ENCODE measurements around the gene NSUN5.
"Not testable (repeated sequence)": the region's sequence is repeated elsewhere in the genome, so short reads cannot be mapped to it uniquely, and the experiment has no call there.

NSUN5 gene

DNA sequence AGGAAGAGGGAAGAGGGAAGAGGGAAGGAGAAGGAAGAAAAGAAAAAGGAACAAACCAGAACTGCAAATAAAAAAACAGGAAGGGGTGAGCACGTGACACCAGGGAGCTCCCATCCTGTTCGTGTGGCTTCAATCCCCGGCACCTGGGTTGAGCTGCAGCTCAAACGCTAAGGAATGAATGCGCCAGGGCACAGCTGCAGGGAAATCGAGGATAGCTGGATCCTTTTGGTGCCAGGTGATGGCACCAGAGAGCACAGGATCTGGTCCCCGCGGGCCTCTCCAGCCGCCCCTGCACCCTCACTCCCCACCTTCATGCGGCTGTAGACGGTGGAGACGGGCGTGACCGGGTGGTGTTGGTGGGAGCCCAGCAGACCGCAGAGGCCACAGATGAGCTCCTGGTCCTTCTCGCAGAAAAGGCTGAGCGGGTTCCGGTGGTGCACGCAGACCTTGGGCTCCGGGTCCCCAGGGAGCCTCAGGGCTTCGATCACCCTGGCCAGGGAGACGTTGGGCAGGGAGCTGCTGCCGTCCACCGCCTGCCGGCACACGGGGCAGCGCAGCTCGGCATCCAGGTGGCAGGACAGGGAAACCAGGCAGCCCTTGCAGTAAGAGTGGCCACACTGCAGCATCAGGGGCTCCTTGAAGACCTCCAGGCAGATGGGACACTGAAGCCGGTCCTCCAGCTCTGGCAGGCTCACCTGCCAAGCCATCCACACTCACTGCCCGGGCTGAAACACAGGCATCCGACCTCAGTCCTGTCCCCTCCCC lies 15.6 kb upstream of the NSUN5 start:
- DNase-seq, result peak; percentile 76

DNA sequence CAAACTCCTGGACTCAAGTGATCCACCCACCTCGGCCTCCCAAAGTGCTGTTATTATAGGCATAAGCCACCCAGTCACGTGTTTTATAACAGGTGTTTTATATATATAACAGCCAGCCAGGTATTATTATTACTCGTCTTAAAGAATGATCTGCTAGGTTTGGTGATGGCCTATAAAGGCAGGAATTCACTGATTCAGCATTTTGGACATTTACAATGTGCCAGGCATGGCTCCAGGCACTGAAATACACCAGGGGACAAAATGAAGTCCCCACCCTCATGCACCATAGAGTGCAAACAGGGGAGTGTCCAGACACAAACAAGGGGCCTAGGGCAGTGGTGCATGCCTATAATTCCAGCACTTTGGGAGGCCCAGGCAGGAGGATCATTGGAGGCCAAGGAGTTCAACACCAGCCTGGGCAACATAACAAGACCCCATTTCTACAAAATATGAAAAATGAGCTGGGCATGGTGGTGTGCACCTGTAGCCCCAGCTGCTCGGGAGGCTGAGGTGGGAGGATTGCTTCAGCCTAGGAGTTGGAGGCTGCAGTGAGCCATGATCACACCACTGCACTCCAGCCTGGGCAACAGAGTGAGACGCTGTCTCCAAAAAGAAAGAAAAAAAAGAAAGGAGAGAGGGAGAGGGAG lies 14.9 kb upstream of the NSUN5 start:
- DNase-seq, result not testable (repeated sequence)

DNA sequence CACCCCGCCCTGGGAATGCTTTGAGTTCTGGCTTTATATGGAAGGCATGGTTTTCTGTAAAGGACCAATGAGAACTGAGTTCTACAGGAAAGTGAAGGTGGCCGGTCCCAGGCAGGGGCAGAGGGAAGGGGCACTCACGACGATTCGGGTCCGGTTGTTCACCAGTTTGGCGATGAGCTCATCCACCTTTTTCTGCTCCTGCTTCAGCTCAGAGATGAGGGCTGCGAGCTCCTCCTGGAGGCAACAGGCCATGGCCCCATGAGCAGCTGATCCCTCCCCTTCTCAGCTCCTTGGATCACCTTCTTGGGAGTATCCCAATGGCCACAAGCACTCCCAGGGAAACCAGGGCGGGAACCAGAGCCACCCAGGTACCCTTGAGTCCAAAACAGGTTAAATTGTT lies 11.4 kb upstream of the NSUN5 start:
- not testable (repeated sequence) for DNase-seq

DNA sequence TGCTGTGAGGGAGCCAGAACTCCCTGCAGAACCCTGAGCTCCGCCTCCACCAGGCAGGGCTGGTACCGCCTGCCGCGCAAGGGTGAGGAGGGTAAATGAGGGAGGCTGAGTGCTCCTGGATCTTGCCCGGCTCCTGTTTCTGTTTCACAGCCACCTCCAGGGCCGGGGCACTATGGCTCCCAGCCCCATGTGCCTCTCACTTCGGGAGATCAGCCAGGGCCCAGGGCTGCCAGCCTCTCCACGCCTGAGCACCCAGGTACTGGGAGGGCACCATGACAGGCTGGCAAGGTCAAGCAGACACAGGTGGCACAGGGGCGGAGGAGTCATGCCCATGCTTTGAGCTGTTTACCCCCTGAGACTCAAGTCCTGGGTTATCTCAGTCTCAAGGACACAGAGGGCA lies 10.9 kb upstream of the NSUN5 start:
- not testable (repeated sequence) for DNase-seq

DNA sequence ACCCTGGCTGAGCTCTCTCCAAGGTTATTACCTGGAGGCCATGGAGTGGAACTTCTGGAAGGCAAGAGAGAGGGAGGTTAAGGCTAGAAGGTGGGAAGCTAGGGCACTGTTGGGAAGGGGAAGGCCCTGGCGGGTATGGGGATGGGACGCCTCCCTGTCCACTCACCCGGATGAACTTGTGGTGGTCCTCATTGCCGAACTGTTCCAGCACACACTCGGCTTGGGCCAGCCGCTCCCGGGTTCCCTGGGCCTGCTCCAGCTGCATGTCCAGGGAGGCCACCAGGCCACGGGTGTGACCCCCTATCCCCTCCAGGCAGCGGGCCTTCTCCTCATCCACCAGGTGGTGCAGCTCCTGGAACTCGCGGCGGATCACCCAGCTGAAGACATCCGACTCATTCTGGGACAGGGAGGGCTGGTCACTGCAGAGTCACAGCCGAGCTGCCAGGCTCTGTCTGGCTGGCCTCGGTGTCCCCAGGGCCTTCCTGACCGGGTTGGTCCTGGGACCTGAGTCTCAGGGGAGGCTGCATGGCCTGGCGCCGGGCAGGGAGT lies 10.1 kb upstream of the NSUN5 start:
- peak; percentile 74 for DNase-seq

DNA sequence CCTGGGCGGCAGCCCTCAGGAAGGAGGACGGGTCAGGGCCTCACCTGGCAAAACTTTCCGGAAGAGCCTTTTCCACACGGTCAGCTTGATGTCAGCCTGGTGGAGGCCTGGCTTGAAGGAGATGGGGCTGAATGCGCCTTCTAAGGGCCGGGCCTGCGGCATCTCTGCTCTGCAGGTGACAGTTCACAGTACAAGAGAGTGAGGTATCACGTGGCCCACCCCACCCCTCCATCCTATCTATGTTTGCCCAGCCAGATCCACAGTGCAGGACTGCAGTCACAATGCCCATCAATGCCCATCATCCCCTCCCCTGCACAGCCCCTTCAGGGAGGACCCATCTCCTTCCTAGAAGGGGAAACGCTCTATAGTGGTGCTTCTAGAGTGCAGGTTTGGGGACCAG lies 7.9 kb upstream of the NSUN5 start:
- DNase-seq, result no peak

DNA sequence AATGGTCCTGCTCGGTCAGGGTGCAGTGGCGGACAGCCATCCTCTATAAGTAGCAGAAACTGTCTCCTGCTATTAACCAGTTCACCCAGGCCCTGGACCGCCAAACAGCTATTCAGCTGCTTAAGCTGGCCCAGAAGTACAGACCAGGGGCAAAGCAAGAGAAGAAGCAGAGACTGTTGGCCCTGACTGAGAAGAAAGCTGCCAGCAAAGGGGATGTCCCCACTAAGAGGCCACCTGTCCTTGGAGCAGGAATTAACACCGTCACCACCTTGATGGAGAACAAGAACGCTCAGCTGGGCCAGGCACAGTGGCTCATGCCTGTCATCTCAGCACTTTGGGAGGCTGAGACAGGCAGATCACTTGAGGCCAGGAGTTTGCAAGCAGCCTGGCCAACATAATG lies 5.6 kb upstream of the NSUN5 start:
- DNase-seq, result no peak

DNA sequence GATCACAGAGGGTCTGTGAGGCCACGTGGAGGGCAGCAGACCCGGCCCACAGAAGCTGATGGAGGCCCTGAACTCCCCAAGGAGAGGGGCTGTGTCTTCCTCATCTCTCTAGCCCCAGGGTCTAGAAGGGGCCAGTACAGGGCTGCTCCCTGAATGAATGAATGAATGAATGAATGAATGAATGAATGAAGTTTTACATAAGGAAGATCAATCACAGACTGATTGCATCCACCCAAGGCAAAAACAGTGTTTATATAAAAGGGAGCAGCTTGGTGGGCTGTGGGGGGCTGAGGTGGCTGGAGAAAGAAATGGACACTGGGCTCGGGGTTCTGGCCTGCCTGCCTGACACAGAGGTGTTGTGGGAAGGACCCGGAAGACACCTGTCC lies 4.9 kb upstream of the NSUN5 start:
- no peak for DNase-seq

DNA sequence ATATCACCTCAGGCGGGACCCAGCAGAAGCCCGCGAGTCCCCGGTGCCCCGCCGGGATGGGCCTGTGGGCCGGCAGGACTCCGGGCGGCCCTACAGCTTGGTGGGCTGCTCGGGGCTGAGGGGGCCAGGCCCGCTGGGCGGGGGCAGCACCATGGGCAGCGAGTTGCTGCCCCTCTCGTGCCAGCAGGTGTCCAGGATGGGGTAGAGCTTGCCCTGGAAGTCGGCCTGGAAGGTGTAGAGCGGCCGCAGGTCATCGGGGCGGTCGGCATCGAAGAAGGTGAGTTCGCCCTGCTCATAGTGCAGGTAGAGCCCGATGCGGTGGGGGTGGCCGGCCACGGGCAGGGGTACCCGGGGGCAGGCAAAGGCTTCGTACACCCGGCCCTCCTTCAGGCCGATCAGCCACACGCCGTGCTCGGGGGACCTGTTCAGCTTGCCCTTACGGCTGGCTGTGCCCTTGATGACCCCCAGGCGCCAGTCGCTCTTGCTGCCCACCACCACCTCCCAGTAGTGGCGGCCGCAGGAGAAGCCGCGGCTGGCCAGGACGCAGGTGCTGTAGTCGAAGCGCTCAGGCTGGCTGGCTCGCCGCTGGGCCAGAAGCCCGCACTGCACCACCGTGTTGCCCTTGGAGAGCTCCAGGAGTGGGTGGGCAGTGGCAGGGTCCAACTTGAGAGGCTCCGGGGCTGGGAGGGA lies 4.3 kb upstream of the NSUN5 start:
- no peak for DNase-seq

DNA sequence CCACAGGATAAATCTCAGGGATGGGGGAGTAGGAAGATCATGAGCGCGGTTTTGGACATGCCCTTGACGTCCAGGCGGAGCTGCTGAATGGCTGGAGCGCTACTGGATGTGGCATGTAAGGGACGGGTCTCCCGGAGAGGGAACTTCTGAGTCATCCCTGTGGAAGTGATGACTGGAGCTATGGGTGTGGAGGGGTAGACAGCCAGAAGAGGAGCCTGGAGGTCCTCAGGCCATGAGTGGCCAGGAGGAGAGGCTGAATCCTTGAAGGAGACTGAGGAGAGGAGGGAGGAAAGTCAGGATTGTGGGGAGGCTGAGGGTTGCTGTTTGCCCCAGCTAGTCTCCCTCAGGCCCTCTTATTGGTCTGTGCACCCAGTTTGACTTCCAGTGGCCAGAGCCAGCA lies 2.8 kb upstream of the NSUN5 start:
- DNase-seq, result not testable (repeated sequence)

DNA sequence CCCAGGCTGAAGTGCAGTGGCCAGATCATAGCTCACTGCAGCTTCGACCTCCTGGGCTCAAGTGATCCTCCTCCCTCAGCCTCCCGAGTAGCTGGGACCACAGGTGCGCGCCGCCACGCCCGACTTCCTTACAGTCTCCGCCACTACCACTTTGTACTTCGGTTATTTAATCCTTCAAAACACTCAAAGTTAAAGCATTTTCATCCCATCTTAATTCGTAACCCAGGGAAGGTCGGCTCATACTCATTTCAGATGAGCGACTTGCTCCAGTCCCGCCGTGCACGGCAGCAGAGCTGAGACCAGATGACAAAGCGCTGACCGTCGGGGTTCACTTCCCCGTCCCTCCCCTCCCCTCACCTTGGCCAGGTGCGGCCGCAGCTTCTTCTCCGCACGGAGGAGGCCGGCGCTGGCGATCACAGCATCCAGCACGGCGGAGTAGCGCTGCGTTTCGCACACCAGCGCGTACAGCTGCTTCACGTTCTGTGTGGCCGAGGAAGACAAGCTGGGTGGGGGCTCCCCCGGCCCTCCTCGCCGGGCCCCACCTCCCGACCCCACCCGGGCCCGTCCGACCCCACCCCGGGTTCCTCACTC lies 457 bp downstream of the NSUN5 start:
- no peak for DNase-seq

DNA sequence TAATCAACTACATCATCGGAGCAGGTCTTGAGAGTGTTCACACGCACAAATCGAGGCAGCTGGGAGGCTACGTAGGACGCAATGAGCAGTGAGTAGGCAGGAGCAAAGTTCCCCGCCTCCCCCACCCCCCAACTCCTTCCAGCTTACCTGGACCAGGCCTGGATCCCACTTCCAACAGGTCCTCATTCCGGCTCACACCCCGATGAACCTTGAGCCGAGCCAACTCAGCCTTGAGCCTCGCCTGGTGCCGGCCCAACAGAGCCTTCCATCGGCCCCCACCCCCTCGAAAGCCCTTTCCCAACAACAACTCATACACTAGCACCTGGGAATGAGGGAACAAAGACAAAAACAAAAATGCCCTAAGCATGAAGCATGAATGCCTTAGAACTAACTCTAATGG lies 1.2 kb downstream of the NSUN5 start:
- DNase-seq, result no peak

DNA sequence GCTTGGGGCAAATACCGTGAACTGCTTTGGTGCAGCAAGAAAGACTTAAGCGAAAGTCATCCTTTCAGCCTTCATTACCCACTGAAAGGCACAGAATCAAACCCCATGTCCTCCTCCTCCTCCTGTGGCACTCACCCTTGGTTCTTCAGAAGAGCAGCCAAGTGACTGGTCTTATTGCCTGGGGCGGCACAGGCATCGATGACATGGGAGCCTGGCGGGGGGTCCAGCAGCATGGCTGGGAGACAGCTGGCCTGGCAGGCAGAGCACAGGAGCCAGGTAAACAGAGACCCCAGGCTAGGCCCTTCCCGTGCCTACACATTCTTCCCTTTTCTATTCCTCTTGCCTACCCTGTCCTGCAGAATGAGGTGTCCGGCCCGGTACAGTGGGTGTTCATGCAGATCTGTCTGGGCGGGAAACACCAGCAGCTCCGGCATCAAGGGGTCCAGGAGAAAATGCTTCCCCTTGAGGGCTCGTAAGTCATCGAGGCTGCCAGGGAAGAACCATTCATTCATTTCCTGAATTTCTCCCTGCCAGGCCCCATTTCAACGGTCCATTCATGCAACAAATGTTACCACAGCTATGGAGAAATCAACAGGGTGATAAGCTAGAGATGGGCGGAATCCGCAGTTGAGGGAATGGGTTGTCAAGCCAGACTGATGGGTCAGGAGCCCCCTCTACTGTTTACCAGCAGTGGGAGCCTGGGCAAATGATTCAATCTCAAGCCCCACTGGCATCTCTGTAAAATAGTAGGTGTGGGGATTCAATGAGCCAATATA lies 3.8 kb downstream of the NSUN5 start:
- DNase-seq, result not testable (repeated sequence)

DNA sequence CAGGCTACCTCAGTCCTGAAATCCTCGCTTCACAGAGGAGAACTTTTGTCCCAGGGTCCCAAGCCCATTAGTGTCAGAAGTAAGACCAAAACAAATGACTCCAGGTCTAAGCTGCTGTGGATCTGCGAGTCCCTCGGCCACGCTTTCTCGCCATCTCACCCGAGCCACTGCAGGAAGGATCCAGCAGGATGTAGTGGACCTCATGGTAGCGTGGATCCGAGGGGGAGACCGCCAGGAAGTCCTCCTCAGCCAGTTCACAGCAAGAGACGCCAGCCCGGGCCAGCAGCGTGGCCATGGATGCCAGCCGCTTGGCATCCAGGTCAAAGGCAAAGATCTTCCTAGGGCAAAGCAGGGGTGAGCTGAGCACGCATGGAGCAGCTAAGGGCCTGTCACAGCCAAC lies 4.6 kb downstream of the NSUN5 start:
- no peak for DNase-seq

DNA sequence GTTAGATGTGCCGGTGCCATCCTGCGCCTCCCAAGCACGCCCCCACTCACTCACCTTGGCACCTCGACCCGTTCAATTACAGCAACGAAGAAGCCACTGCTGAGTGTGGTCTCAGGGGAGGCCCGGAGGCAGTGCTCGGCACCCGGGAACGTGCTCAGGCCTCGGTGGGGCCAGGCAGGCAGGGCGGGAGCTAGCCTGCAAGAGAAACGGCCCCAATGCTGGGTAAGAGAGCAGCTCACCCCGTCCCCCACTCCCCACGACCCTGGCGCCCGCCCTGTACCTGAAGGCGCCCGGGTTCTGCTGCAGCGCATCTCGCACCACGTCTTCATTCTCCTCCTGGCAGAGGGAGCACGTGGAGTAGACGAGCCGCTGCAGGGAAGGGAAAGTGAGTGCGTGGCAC lies 5.1 kb downstream of the NSUN5 start:
- no peak for DNase-seq

DNA sequence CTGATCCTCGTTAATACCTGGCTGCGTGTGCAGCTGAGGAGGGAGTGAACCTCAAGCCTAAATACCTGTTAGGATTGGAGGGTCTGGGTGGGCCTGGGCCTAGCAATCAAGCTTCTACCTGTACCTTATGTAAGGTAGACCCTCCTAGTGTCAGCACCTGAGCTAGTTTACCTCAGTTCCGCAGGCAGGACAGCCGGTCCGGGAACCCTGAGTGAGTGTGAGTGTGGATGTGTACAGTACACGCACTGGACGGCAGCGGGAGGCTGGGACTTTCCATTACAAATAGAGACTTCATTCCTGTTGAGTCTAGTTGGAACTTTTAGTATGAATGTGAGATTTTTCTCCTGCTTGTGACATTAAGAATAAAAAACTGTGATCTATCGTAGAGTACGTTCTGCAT lies 5.8 kb downstream of the NSUN5 start:
- DNase-seq, result not testable (repeated sequence)

DNA sequence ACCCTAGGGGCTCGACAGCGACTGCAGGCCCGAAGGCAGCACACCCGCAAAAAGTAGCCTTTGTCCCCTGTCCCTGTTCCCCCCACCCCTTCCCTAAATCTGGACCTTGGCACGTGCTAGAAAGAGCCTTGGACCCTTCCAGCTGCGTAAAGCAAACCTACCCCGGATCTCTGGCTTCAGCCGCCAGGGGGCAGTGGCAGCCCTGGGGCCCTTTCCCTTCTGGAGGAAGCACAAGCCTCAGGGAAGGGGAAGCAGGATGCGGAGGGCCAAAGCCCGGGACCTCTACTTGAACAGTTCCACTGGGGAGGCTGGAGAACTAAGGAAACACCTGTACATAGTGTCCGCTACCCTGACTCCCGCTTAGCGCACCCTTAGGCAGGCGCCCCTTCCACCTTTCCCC lies 7.5 kb downstream of the NSUN5 start:
- DNase-seq, result not testable (repeated sequence)

DNA sequence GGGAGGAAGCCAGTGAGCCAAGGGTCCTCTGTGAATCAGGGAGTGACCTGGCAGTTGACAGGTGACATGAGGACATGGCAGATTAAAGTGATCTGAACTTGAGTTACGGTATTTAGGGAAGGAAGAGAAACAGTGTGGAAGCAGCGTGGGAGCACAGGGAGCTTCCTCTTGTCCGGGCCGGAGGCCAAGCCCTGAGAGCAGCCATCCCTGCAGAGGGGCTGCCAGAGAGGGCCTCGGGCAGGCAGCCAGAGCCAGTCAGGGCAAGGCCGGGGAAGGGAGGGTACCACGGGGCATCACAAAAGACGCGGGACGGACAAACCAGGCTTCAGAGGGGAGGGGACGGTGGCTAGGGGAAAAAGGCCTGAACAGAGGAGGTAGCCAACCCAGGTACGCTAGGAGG lies 8.8 kb downstream of the NSUN5 start:
- DNase-seq, result peak; percentile 26

DNA sequence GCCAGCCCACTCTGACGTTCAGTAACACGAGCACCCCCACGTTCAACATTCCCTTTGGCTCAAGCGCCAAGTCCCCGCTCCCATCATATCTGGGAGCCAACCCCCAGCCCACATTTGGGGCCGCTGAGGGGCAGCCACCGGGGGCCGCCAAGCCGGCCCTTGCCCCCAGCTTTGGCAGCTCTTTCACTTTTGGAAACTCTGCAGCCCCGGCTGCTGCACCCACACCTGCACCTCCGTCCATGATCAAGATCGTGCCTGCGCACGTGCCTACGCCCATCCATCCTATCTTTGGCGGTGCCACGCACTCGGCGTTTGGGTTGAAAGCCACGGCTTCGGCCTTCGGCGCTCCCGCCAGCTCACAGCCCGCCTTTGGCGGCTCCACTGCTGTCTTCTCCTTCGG lies 10.9 kb downstream of the NSUN5 start:
- DNase-seq, result peak; percentile 8

DNA sequence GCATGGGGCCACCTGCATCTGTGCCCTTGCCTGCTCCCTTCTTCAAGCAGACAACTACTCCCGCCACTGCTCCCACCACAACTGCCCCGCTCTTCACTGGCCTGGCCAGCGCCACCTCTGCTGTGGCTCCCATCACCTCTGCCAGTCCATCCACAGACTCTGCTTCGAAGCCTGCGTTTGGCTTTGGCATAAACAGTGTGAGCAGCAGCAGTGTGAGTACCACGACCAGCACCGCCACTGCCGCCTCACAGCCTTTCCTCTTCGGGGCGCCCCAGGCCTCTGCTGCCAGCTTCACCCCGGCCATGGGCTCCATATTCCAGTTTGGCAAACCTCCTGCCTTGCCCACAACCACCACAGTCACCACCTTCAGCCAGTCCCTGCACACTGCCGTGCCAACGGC lies 11.4 kb downstream of the NSUN5 start:
- DNase-seq, result not testable (repeated sequence)

DNA sequence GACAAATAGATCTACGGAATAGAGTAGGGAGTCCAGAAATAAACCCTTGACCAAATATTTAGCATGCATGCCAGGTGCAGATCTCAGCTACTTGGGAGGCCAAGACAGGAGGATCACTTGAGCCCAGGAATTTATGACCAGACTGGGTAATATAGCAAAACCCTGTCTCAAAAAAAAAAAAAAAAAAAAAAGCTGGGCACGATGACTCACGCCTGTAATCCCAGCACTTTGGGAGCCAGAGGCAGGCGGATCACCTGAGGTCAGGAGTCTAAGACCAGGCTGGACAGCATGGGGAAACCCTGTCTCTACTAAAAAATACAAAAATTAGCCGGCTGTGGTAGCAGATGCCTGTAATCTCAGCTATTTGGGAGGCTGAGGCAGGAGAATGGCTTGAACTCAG lies 31.4 kb downstream of the NSUN5 start:
- not testable (repeated sequence) for DNase-seq

DNA sequence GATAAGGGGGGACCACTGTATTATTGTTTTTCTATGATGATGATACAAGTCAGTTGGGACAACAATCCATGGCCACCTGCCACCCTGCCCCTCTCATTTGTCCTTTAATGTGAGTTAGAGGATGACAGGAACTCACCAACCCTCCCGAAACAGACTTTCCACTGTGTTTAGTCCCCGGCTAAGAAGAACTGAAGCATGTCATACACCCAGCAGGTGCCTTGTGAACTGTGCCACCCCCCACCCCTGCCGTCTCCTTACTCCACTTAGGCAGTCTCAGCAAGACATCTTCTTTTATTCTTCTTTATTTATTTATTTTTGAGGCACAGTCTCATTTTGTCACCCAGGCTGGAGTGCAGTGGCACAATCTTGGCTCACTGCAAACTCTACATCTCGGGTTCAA lies 40.8 kb downstream of the NSUN5 start:
- not testable (repeated sequence) for DNase-seq
